Type B pancreatic cell (in vitro differentiated cells): ENCODE data around the gene MSH5. TPM values are rescaled to one million over a fixed set of nuclear protein-coding genes. Genes with fewer than 3 reads are reported as not detected.

Experiments
- DNase-seq: peaks from one replicate; pipeline ENCODE4 v3.0.0; 2021; ENCODE audit warnings: mixed read lengths; ENCODE audit not compliant: unreplicated experiment; ENCODE audit errors: extremely low spot score
- H3K27ac Mint-ChIP-seq: 2 replicates; pipeline ENCODE4 v1.8.0; 2021; ENCODE audit warnings: mild to moderate bottlenecking, mixed read lengths
- H3K27me3 Mint-ChIP-seq: 2 replicates; pipeline ENCODE4 v1.8.0; 2021; ENCODE audit warnings: mixed read lengths
- H3K36me3 Mint-ChIP-seq: 2 replicates; pipeline ENCODE4 v1.8.0; 2021; ENCODE audit warnings: mixed read lengths
- H3K4me1 Mint-ChIP-seq: one replicate; pipeline ENCODE4 v1.8.0; 2021; ENCODE audit warnings: mixed read lengths; ENCODE audit not compliant: unreplicated experiment
- H3K4me3 Mint-ChIP-seq: 2 replicates; pipeline ENCODE4 v1.8.0; 2021; ENCODE audit warnings: mild to moderate bottlenecking, mixed read lengths
- H3K9me3 Mint-ChIP-seq: 2 replicates; pipeline ENCODE4 v1.8.0; 2021; ENCODE audit warnings: mixed read lengths
- CTCF ChIP-seq: fragments of 200-600 bp; sonication (generic); conservative IDR thresholded peaks from 2 replicates; pipeline ENCODE4 v1.5.0; 2021; ENCODE audit warnings: antibody characterized with exemption, mild to moderate bottlenecking
- total RNA-seq: library from RNA; stranded (reverse); gene quantifications from 2 replicates; pipeline ENCODE4 v1.2.1, GENCODE V29; 2021; ENCODE audit warnings: low replicate concordance

MSH5 gene
- total RNA-seq, 1 donor from 2014 or later, result 46.7 TPM

GRCh38 chr6:31749301-31750036 lies 9.7 kb downstream of the MSH5 start:
- Mint-ChIP-seq H3K4me3 (no peak overlapping the region), H3K27me3 (no peaks in the 10 kb centered on the region), H3K9me3 (no peaks in the 10 kb centered on the region), H3K4me1 (peaks cover 11% of the 10 kb centered on the region), H3K36me3 (peaks cover 4% of the 10 kb centered on the region), H3K27ac (no peak overlapping the region)
- no peak for TF ChIP-seq CTCF
- DNase-seq, result no peak

- Mint-ChIP-seq H3K4me1 (peaks cover 5% of the 10 kb centered on the region), H3K4me3 (no peak overlapping the region), H3K36me3 (peaks cover 4% of the 10 kb centered on the region), H3K27me3 (no peaks in the 10 kb centered on the region), H3K9me3 (no peaks in the 10 kb centered on the region), H3K27ac (no peak overlapping the region)
- no peak for DNase-seq
- TF ChIP-seq CTCF, result no peak
These were observed 10.7 kb downstream of the MSH5 start for GRCh38 chr6:31750411-31751022.

GRCh38 chr6:31752739-31753319 lies 13.0 kb downstream of the MSH5 start:
- Mint-ChIP-seq H3K36me3 (no peaks in the 10 kb centered on the region), H3K27ac (no peak overlapping the region), H3K4me1 (no peaks in the 10 kb centered on the region), H3K27me3 (no peaks in the 10 kb centered on the region), H3K9me3 (no peaks in the 10 kb centered on the region), H3K4me3 (no peak overlapping the region)
- no peak for DNase-seq
- no peak for TF ChIP-seq CTCF

- Mint-ChIP-seq H3K36me3 (peaks cover 18% of the 10 kb centered on the region), H3K27ac (no peak overlapping the region), H3K4me3 (no peak overlapping the region), H3K27me3 (no peaks in the 10 kb centered on the region), H3K4me1 (peaks cover 2% of the 10 kb centered on the region), H3K9me3 (no peaks in the 10 kb centered on the region)
- no peak for DNase-seq
- no peak for TF ChIP-seq CTCF
These were observed 18.5 kb downstream of the MSH5 start for GRCh38 chr6:31758281-31758680.

DNA sequence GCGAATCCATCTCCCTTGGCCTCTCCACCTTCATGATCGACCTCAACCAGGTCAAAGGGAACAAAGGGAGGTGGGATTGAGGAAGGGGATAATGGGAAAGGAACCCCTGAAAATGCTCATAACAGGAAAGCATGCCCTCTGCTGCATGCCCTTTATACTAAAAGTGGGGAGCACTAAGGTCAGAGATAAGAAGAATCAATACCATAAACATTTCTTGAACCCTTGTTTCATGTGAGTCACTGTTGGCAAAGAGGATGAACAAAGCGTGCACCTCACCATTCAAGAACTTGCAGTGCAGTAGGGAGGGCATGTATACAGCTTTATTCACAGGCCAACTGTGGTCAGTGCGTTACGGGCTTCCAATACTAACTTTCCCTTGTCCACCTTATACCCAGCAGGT lies 21.0 kb downstream of the MSH5 start:
- Mint-ChIP-seq H3K27me3 (no peaks in the 10 kb centered on the region), H3K9me3 (no peaks in the 10 kb centered on the region), H3K4me3 (no peak overlapping the region), H3K36me3 (peaks cover 25% of the 10 kb centered on the region), H3K27ac (no peak overlapping the region), H3K4me1 (peaks cover 11% of the 10 kb centered on the region)
- no peak for TF ChIP-seq CTCF
- DNase-seq, result no peak
